ENCODE results near the gene RAI1.

RAI1 gene

DNA sequence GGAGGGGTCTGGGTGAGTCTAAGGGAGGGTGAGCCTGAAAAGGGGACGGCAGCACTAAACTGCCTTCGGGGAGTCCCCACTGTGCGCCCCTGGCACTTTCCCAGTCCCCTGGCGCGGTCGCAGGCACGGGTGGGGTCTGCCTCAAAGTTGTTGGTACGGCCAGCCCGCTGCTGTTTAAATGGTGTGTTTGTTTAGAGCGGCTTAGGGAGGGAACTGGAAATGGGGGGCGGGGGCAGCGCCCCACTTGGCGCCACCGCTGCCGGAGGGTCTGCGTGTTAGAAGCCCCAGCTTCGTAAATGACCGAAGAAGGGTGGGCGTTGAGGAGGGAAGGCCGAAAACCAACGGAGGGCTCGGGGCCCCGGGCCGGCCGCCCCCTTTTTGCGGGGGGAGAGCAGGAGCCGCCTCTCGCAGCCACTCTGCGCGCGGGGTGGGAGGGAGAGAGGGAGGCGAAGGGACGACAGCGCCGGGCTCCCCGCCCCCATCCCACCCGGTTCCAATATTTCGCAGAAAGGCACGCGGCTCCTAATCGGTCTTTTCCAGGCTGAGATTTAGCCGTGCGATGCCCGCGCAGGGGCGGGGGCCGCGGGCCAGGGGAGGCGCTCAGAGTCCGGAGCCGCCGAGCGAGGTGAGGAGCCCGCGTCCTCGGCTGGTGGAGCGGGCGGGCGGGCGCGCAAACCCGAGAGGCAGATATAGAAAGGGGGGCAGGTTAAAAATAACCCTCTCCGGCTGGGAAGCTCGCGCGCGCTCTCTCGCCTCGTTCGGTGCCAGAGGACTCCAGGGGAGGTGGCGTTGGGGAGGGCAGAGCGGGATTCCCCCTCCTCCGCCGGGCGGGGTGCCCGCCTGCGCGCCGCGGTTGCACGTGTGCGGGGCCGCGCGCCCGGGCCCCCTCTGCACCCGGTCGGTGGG is 100.6 kb downstream of the RAI1 start:
- ChIA-PET POLR2A (ENCODE audit: low non-redundant PET) (interaction anchor here (0.6 kb wide), 1 partner anchor 285 kb away, joined by 3 read pairs; no protein-coding TSS in a partner anchor), CTCF (interaction anchor here (0.6 to 1.6 kb wide), 4 partner anchors 25 to 100 kb away, joined by 3 to 5 read pairs (median 4); no protein-coding TSS in a partner anchor)
- peak overlapping the region; percentile 86 for H3K27ac ChIP-seq
- TF ChIP-seq, protein P1, sequence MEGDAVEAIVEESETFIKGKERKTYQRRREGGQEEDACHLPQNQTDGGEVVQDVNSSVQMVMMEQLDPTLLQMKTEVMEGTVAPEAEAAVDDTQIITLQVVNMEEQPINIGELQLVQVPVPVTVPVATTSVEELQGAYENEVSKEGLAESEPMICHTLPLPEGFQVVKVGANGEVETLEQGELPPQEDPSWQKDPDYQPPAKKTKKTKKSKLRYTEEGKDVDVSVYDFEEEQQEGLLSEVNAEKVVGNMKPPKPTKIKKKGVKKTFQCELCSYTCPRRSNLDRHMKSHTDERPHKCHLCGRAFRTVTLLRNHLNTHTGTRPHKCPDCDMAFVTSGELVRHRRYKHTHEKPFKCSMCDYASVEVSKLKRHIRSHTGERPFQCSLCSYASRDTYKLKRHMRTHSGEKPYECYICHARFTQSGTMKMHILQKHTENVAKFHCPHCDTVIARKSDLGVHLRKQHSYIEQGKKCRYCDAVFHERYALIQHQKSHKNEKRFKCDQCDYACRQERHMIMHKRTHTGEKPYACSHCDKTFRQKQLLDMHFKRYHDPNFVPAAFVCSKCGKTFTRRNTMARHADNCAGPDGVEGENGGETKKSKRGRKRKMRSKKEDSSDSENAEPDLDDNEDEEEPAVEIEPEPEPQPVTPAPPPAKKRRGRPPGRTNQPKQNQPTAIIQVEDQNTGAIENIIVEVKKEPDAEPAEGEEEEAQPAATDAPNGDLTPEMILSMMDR (conservative IDR thresholded peaks at IDR 0.05; ENCODE audit: low read depth) = no peak
- DNase-seq (ENCODE audit: low spot score) = peak; percentile 78

DNA sequence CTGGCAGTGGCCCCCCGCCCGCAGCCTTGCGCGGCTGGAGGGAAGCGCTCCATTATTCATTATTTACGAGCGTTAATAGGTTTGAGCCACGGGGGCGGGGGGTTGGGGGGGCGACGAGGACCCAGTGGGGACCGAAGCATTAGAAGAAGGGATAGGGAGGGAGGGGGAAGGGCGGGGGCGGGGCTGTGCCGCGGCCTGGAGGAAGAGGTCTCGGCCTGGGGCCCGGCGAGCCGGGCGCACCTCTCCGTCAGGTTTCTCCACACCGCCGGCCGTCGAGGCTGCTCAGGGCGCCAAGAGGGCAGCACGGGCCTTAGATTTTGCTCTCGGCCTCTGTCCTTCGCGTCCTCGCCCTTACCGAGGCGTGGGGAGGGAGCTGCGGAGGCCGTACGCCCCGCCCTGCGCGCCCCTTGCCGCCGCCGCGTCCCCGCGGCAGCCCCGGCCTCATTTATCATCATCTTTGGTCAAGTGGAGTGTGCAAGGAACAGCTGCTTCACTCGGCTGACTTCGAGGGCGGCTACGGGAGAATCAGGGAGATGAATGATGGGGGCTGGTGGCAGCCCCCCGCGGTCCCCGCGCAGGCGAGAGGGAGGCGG is 101.4 kb downstream of the RAI1 start:
- peak overlapping the region; percentile 86 for H3K27ac ChIP-seq
- ChIA-PET POLR2A (ENCODE audit: low non-redundant PET) (no interaction called here), CTCF (interaction anchor here (1.6 kb wide), 1 partner anchor 101 kb away, joined by 5 read pairs; no protein-coding TSS in a partner anchor)
- DNase-seq (ENCODE audit: low spot score) = no peak
- TF ChIP-seq, protein P1 (conservative IDR thresholded peaks at IDR 0.05; ENCODE audit: low read depth) = no peak

DNA sequence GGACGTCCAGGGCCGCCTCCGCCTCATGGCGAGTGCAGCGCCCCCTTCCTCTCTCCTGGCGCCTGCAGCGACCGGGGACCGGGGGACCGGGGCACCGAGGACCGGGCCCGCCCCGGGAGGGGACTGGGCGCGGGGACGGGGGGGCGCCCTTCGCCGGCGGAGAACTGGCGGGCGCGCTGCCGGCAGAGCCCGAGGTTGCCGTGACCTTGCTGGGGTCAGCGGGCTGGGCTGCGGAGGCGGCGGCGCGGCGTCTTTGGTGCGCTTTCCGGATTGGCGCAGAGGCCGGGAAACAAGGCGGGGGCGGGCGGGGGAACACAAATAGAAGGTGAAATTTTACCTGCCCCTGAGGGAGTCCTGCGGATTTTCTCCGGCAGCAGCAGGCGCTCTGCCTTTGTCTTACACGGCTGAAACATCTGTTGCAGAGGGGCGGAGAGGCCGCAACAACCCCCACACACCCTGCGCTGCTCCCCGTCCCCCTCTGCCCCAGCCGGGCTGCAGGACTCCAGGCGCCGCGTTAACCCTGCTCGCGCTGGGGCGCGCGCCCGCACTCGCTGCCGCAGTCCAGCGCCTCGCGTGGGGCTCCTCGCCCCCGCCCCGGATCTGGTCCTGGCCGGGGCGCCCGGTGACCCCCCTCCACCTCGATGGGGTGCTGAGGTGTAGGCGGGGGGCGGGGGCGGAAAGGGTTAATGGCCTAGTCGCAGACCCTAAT is 102.0 kb downstream of the RAI1 start:
- peak; percentile 64 for DNase-seq (ENCODE audit: low spot score)
- ChIA-PET POLR2A (ENCODE audit: low non-redundant PET) (no interaction called here), CTCF (interaction anchor here (1.6 kb wide), 1 partner anchor 101 kb away, joined by 5 read pairs; no protein-coding TSS in a partner anchor)
- TF ChIP-seq, protein P1 (conservative IDR thresholded peaks at IDR 0.05; ENCODE audit: low read depth) = no peak
- H3K27ac ChIP-seq = peak overlapping the region; percentile 86

DNA sequence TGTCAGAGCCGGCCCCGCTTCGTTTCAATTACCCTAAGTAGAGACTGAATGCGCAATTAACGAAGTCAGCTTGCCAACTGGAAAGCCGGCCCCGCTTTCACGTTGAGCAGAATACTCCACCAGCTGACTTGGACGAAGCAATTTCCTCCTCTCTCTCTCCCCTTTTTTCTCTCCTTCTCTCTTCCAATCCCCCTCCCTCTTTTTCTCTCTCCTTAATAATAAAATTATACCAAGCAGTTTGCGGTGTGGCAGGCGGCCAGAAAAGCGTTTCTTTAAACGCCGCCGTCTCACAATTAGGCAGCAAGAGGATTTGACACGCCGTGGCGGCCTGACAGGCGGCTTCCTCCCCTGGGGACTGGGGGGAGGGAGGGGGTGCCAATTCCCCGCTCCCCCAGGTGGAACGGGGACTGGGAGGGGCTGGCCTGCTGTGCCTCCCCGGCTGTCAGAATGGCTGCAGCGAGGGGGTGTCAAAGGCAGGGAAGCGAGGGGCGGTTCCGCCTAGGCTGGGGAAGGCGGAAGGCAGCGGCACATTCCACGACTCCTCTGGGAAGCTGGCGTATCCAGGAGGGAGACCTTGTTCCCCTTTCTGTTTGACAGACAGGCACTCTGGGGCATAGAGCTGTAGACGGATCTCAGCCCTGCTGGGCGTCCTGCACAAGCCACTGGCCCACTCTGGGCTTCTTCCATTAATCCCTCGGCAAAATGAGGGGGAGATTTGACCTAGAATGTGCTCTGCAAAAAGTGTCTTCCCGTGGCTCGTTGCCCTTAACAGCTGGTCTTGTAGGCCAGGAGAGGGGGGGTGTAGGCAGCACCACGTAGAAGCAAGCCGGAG is 102.8 kb downstream of the RAI1 start:
- POLR2A ChIA-PET (ENCODE audit: low non-redundant PET) = no interaction called here
- DNase-seq (ENCODE audit: low spot score) = no peak
- peak overlapping the region; percentile 86 for H3K27ac ChIP-seq
- CTCF ChIA-PET = no interaction called here
- TF ChIP-seq, protein P1 (conservative IDR thresholded peaks at IDR 0.05; ENCODE audit: low read depth) = no peak

DNA sequence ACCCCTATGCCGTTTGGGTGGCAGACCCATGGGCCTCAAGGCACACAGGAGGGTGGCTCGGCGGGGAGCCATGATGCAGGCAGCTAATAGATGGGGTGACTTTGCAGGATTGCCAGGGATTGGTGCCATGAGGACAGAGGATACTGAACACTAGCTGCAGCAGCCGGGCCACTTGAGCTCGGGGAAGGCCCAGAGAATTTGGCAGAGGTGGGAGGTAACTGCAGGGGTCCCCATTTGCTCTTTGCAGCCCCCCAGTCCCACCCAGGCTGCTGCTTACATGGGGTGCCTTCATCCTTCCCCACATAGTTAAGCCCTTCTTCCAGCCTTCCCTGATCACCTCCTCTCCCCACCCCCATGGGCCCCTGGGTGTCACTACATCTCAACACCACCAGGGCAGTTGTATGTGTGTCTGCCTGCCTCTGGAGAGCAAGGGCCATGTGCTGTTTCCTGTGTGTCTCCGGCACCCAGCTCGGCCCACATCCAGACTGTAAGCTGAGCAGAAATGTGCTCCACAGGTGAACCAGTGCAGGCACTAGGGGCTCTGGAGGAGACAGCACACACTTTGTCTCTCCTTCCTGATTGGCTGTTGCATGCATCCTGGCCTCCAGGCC is 103.5 kb downstream of the RAI1 start:
- ChIA-PET CTCF (interaction anchor here (0.5 kb wide), 1 partner anchor 174 kb away, joined by 3 read pairs; no protein-coding TSS in a partner anchor), POLR2A (ENCODE audit: low non-redundant PET) (no interaction called here)
- TF ChIP-seq, protein P1 (conservative IDR thresholded peaks at IDR 0.05; ENCODE audit: low read depth) = no peak
- DNase-seq (ENCODE audit: low spot score) = no peak
- peak overlapping the region; percentile 86 for H3K27ac ChIP-seq
